Activated naive CD8-positive, alpha-beta T cell treated with anti-CD3 and anti-CD28 coated beads, Interleukin-2, amount 10 ng/mL, durations not matched to agents 7 days and 5 days (primary cell): Measurements from ENCODE around the gene ITPRIP. TPM values are rescaled to one million over a fixed set of nuclear protein-coding genes. Genes with fewer than 3 reads are reported as not detected.

ENCODE experiments used
- ATAC-seq: fragments of 150-1000 bp; cut with Tn5 transposase; one replicate; pipeline ENCODE4 v1.10.0; 2021; ENCODE audit warnings: low read depth, moderate library complexity
- POLR2A ChIA-PET: fragments of 350-600 bp; sonication (Branson Sonifier 250); formaldehyde crosslinking; loops from one replicate; lab custom pipeline; 2021; ENCODE audit warnings: antibody characterized with exemption; lab: Charles Lee
- DNase-seq: peaks from one replicate; pipeline ENCODE4 v3.0.0; 2021
- H3K27ac Mint-ChIP-seq: one replicate; pipeline ENCODE4 v1.8.0; 2022; ENCODE audit warnings: mild to moderate bottlenecking, mixed read lengths
- H3K27me3 Mint-ChIP-seq: one replicate; pipeline ENCODE4 v1.8.0; 2022; ENCODE audit warnings: mild to moderate bottlenecking, moderate library complexity, mixed read lengths
- H3K36me3 Mint-ChIP-seq: one replicate; pipeline ENCODE4 v1.8.0; 2021; ENCODE audit warnings: mild to moderate bottlenecking, mixed read lengths
- H3K4me1 Mint-ChIP-seq: one replicate; pipeline ENCODE4 v1.8.0; 2021; ENCODE audit warnings: mixed read lengths
- H3K4me3 Mint-ChIP-seq: one replicate; pipeline ENCODE4 v1.8.0; 2022; ENCODE audit warnings: mild to moderate bottlenecking, moderate library complexity, mixed read lengths
- H3K9me3 Mint-ChIP-seq: one replicate; pipeline ENCODE4 v1.8.0; 2021; ENCODE audit warnings: mixed read lengths
- total RNA-seq, 2 experiments: library from RNA; stranded (reverse); gene quantifications; one replicate each; pipeline ENCODE4 v1.2.3, GENCODE V29; 2021

ITPRIP gene
- total RNA-seq, 2 experiments from 2014 or later, result 24.7 to 25.4 TPM

- Mint-ChIP-seq H3K4me1 (peaks cover 84% of the 10 kb centered on the region), H3K9me3 (no peaks in the 10 kb centered on the region), H3K4me3 (peak overlapping the region; percentile 85), H3K27me3 (no peaks in the 10 kb centered on the region), H3K36me3 (peaks cover 23% of the 10 kb centered on the region), H3K27ac (peak overlapping the region; percentile 97)
- POLR2A ChIA-PET, result interaction anchor here (0.8 to 2.4 kb wide), 2 partner anchors 10 to 17 kb away, joined by 4 to 44 read pairs; partner anchors contain the start of gene ITPRIP
- DNase-seq, result no peak
- no peak for ATAC-seq
Observed at GRCh38 chr10:104328646-104328895, 9.7 kb downstream of the ITPRIP start.

- Mint-ChIP-seq H3K9me3 (no peaks in the 10 kb centered on the region), H3K36me3 (peaks cover 21% of the 10 kb centered on the region), H3K4me3 (peak overlapping the region; percentile 85), H3K4me1 (peaks cover 82% of the 10 kb centered on the region), H3K27ac (peak overlapping the region; percentile 97), H3K27me3 (no peaks in the 10 kb centered on the region)
- DNase-seq, result no peak
- POLR2A ChIA-PET, result interaction anchor here (0.8 to 6.8 kb wide), 3 partner anchors 10 to 17 kb away, joined by 4 to 44 read pairs (median 39); partner anchors contain the start of gene ITPRIP
- ATAC-seq, result no peak
Observed at GRCh38 chr10:104327745-104328645, 10.3 kb downstream of the ITPRIP start.

- Mint-ChIP-seq H3K27me3 (no peaks in the 10 kb centered on the region), H3K4me3 (peak overlapping the region; percentile 68), H3K4me1 (peaks cover 84% of the 10 kb centered on the region), H3K36me3 (peaks cover 18% of the 10 kb centered on the region), H3K27ac (peak overlapping the region; percentile 97), H3K9me3 (no peaks in the 10 kb centered on the region)
- POLR2A ChIA-PET, result interaction anchor here (1.1 to 6.8 kb wide), 3 partner anchors 10 to 20 kb away, joined by 3 to 39 read pairs (median 3); partner anchors contain the start of gene ITPRIP
- ATAC-seq (no peak), DNase-seq (no peak)
Observed at GRCh38 chr10:104326991-104327610, 11.2 kb downstream of the ITPRIP start.

- H3K9me3 Mint-ChIP-seq, result no peaks in the 10 kb centered on the region
- no peaks in the 10 kb centered on the region for H3K27me3 Mint-ChIP-seq
- peaks cover 86% of the 10 kb centered on the region for H3K4me1 Mint-ChIP-seq
- peak overlapping the region; percentile 68 for H3K4me3 Mint-ChIP-seq
- H3K36me3 Mint-ChIP-seq, result peaks cover 14% of the 10 kb centered on the region
- ATAC-seq, result no peak
- DNase-seq, result no peak
- POLR2A ChIA-PET, result interaction anchor here (1.1 to 6.8 kb wide), 3 partner anchors 11 to 18 kb away, joined by 3 to 39 read pairs (median 3); partner anchors contain the start of gene ITPRIP
- H3K27ac Mint-ChIP-seq, result peak overlapping the region; percentile 97
Observed at GRCh38 chr10:104325436-104326435, 12.5 kb downstream of the ITPRIP start.

- Mint-ChIP-seq H3K36me3 (peaks cover 14% of the 10 kb centered on the region), H3K27ac (peak overlapping the region; percentile 97), H3K4me1 (peaks cover 83% of the 10 kb centered on the region), H3K4me3 (peak overlapping the region; percentile 47), H3K27me3 (no peaks in the 10 kb centered on the region), H3K9me3 (no peaks in the 10 kb centered on the region)
- ATAC-seq, result no peak
- DNase-seq, result no peak
- POLR2A ChIA-PET, result interaction anchor here (0.6 to 6.8 kb wide), 3 partner anchors 14 to 22 kb away, joined by 3 to 39 read pairs (median 4); partner anchors contain the start of gene ITPRIP
Observed at GRCh38 chr10:104324931-104325330, 13.3 kb downstream of the ITPRIP start.

- H3K27ac Mint-ChIP-seq, result peak overlapping the region; percentile 85
- POLR2A ChIA-PET, result interaction anchor here (0.6 to 6.8 kb wide), 3 partner anchors 14 to 22 kb away, joined by 3 to 39 read pairs (median 4); partner anchors contain the start of gene ITPRIP
Observed at GRCh38 chr10:104324221-104324686, 14.0 kb downstream of the ITPRIP start.

GRCh38 chr10:104323760-104324201 lies 14.5 kb downstream of the ITPRIP start:
- ATAC-seq, result no peak
- POLR2A ChIA-PET, result interaction anchor here (1.4 to 6.8 kb wide), 2 partner anchors 15 to 19 kb away, joined by 4 to 39 read pairs; partner anchors contain the start of gene ITPRIP
- peaks cover 77% of the 10 kb centered on the region for H3K4me1 Mint-ChIP-seq
- peaks cover 14% of the 10 kb centered on the region for H3K36me3 Mint-ChIP-seq
- H3K27me3 Mint-ChIP-seq, result no peaks in the 10 kb centered on the region
- H3K9me3 Mint-ChIP-seq, result no peaks in the 10 kb centered on the region
- no peak for DNase-seq
- H3K27ac Mint-ChIP-seq, result peak overlapping the region; percentile 85
- peak overlapping the region; percentile 75 for H3K4me3 Mint-ChIP-seq

More at GRCh38 chr10:104324221-104324686, 14.0 kb downstream of the ITPRIP start:
- peak overlapping the region; percentile 75 for H3K4me3 Mint-ChIP-seq
- peaks cover 80% of the 10 kb centered on the region for H3K4me1 Mint-ChIP-seq
- ATAC-seq, result no peak
- no peaks in the 10 kb centered on the region for H3K27me3 Mint-ChIP-seq
- peaks cover 14% of the 10 kb centered on the region for H3K36me3 Mint-ChIP-seq
- H3K9me3 Mint-ChIP-seq, result no peaks in the 10 kb centered on the region
- DNase-seq, result no peak

GRCh38 chr10:104323085-104323484 lies 15.2 kb downstream of the ITPRIP start:
- DNase-seq (no peak), ATAC-seq (no peak)
- Mint-ChIP-seq H3K27me3 (no peaks in the 10 kb centered on the region), H3K4me3 (peak overlapping the region; percentile 65), H3K4me1 (peaks cover 73% of the 10 kb centered on the region), H3K9me3 (no peaks in the 10 kb centered on the region), H3K27ac (peak overlapping the region; percentile 85), H3K36me3 (peaks cover 14% of the 10 kb centered on the region)
- POLR2A ChIA-PET, result interaction anchor here (1.0 to 6.8 kb wide), 5 partner anchors 12 to 29 kb away, joined by 3 to 39 read pairs (median 3); partner anchors contain the start of gene ITPRIP

GRCh38 chr10:104322416-104322782 lies 15.9 kb downstream of the ITPRIP start:
- no peaks in the 10 kb centered on the region for H3K27me3 Mint-ChIP-seq
- peaks cover 68% of the 10 kb centered on the region for H3K4me1 Mint-ChIP-seq
- H3K36me3 Mint-ChIP-seq, result peaks cover 14% of the 10 kb centered on the region
- peak; percentile 44 for DNase-seq
- peak overlapping the region; percentile 65 for H3K4me3 Mint-ChIP-seq
- POLR2A ChIA-PET, result interaction anchor here (0.8 to 6.8 kb wide), 6 partner anchors 11 to 29 kb away, joined by 3 to 39 read pairs (median 3); partner anchors contain the start of gene ITPRIP
- H3K27ac Mint-ChIP-seq, result peak overlapping the region; percentile 85
- no peaks in the 10 kb centered on the region for H3K9me3 Mint-ChIP-seq
- ATAC-seq, result peak; percentile 63

GRCh38 chr10:104321725-104322415 lies 16.4 kb downstream of the ITPRIP start:
- peak; percentile 2 for ATAC-seq
- H3K4me3 Mint-ChIP-seq, result peak overlapping the region; percentile 65
- POLR2A ChIA-PET, result interaction anchor here (0.6 to 6.8 kb wide), 9 partner anchors 10 to 90 kb away, joined by 3 to 39 read pairs (median 3); partner anchors contain the start of genes CFAP43 and ITPRIP

GRCh38 chr10:104321226-104321625 lies 17.0 kb downstream of the ITPRIP start:
- peaks cover 14% of the 10 kb centered on the region for H3K36me3 Mint-ChIP-seq
- no peak for ATAC-seq
- no peaks in the 10 kb centered on the region for H3K27me3 Mint-ChIP-seq
- H3K9me3 Mint-ChIP-seq, result no peaks in the 10 kb centered on the region
- no peak for DNase-seq
- H3K4me1 Mint-ChIP-seq, result peaks cover 58% of the 10 kb centered on the region
- H3K27ac Mint-ChIP-seq, result no peak overlapping the region
- no peak overlapping the region for H3K4me3 Mint-ChIP-seq
- POLR2A ChIA-PET, result interaction anchor here (0.6 to 6.8 kb wide), 4 partner anchors 15 to 77 kb away, joined by 3 to 39 read pairs (median 11); partner anchors contain the start of gene ITPRIP

More at GRCh38 chr10:104321725-104322415, 16.4 kb downstream of the ITPRIP start:
- Mint-ChIP-seq H3K27me3 (no peaks in the 10 kb centered on the region), H3K36me3 (peaks cover 14% of the 10 kb centered on the region), H3K27ac (peak overlapping the region; percentile 85), H3K9me3 (no peaks in the 10 kb centered on the region), H3K4me1 (peaks cover 63% of the 10 kb centered on the region)
- DNase-seq, result peak; percentile 29
